ENCODE results near the gene USP6NL.
A peak's percentile ranks its signal among the peaks of the same experiment; 100 is the strongest.

USP6NL gene

DNA sequence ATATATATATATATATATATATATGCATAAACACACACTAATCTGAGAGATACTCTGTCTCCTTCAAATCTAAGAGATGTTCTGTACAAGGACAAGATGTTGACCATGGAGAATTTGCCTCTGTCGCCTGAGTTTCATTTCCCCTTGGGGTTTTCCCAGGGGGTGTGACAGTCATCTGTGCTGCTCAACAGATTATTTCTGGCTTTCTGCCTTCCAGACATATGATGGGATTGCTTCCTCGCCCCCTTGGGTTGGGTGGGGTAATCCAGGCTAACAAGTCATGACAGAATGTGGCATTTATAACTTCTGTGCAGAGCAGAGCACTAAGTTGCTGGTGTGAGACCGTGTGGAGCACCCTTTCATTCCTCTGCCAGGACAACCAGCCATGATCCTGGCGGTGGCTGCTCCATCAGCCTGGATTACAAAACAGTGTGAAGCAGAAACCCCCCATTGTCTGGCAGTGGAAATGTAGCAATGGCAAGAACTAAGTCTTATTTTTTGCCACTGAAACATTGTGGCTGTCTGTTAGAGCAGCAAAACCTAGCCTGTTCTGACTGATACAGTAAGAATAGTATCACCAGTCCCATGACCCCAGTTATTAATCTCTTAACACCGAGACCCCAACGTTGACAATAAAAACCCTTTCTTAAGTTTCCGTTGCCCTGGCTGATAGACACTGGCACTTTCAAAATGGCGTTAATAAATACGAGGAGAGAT, 13.7 kb upstream of the USP6NL start:
- H3K4me3 ChIP-seq (ENCODE audit: low read depth in 1 of 2, low read length in 2 of 2): no peak overlapping the region
- H3K27ac ChIP-seq (ENCODE audit: low read depth, low read length): no peak overlapping the region
- H3K27me3 ChIP-seq (ENCODE audit: control insufficient read depth in 1 of 2, insufficient read depth in 2 of 2, low read length in 2 of 2): no peaks in the 10 kb centered on the region
- no peaks in the 10 kb centered on the region for H3K4me1 ChIP-seq (ENCODE audit: control insufficient read depth in 1 of 2, insufficient read depth in 2 of 2, low read length in 2 of 2)
- no peaks in the 10 kb centered on the region for H3K36me3 ChIP-seq (ENCODE audit: control insufficient read depth in 1 of 2, insufficient read depth in 2 of 2, low read length in 2 of 2)
- no peak overlapping the region for H3K9ac ChIP-seq (ENCODE audit: low read depth in 1 of 2, low read length in 2 of 2)
- no peaks in the 10 kb centered on the region for H3K9me3 ChIP-seq (ENCODE audit: control insufficient read depth in 1 of 2, low read length in 2 of 2)

DNA sequence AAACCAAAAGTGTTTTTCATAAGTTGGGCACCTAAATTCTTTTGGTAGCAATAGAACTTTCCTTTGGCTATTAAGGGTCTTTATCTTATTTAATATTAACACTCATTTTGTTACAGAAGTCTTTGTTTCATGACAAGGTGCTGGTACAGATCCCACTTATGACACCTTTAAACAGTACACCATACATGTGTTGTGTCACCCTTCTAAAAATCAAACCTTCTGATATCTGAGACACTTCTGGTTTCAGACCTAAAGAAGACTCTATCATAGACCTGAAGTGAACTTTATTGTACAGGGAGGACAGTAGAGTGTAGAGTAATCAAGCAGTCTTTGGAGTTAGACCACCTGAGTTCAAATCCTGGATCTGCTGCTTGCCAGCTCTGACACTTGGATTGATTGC, 5.8 kb upstream of the USP6NL start:
- H3K36me3 ChIP-seq (ENCODE audit: control insufficient read depth in 1 of 2, insufficient read depth in 2 of 2, low read length in 2 of 2): no peaks in the 10 kb centered on the region
- H3K9me3 ChIP-seq (ENCODE audit: control insufficient read depth in 1 of 2, low read length in 2 of 2): peaks cover 0 to 3% of the 10 kb centered on the region in 2 donors
- H3K27me3 ChIP-seq (ENCODE audit: control insufficient read depth in 1 of 2, insufficient read depth in 2 of 2, low read length in 2 of 2): no peaks in the 10 kb centered on the region
- H3K27ac ChIP-seq (ENCODE audit: low read depth, low read length): no peak overlapping the region
- no peak overlapping the region for H3K9ac ChIP-seq (ENCODE audit: low read depth in 1 of 2, low read length in 2 of 2)
- no peak overlapping the region for H3K4me3 ChIP-seq (ENCODE audit: low read depth in 1 of 2, low read length in 2 of 2)
- H3K4me1 ChIP-seq (ENCODE audit: control insufficient read depth in 1 of 2, insufficient read depth in 2 of 2, low read length in 2 of 2): peaks cover 0 to 3% of the 10 kb centered on the region in 2 donors

GRCh38 chr10:11616021-11616420, 4.6 kb upstream of the USP6NL start:
- H3K4me3 ChIP-seq (ENCODE audit: low read depth in 1 of 2, low read length in 2 of 2): no peak overlapping the region
- no peaks in the 10 kb centered on the region for H3K27me3 ChIP-seq (ENCODE audit: control insufficient read depth in 1 of 2, insufficient read depth in 2 of 2, low read length in 2 of 2)

GRCh38 chr10:11615396-11615795, 3.9 kb upstream of the USP6NL start:
- Histone ChIP-seq H3K9ac (ENCODE audit: low read depth in 1 of 2, low read length in 2 of 2) (no peak overlapping the region), H3K36me3 (ENCODE audit: control insufficient read depth in 1 of 2, insufficient read depth in 2 of 2, low read length in 2 of 2) (no peaks in the 10 kb centered on the region), H3K27me3 (ENCODE audit: control insufficient read depth in 1 of 2, insufficient read depth in 2 of 2, low read length in 2 of 2) (no peaks in the 10 kb centered on the region), H3K27ac (ENCODE audit: low read depth, low read length) (no peak overlapping the region), H3K4me3 (ENCODE audit: low read depth in 1 of 2, low read length in 2 of 2) (no peak overlapping the region), H3K4me1 (ENCODE audit: control insufficient read depth in 1 of 2, insufficient read depth in 2 of 2, low read length in 2 of 2) (peaks cover 4 to 6% of the 10 kb centered on the region in 2 donors), H3K9me3 (ENCODE audit: control insufficient read depth in 1 of 2, low read length in 2 of 2) (peaks cover 0 to 3% of the 10 kb centered on the region in 2 donors)

More at GRCh38 chr10:11616021-11616420, 4.6 kb upstream of the USP6NL start:
- H3K9ac ChIP-seq (ENCODE audit: low read depth in 1 of 2, low read length in 2 of 2): no peak overlapping the region
- H3K4me1 ChIP-seq (ENCODE audit: control insufficient read depth in 1 of 2, insufficient read depth in 2 of 2, low read length in 2 of 2): peaks cover 4 to 6% of the 10 kb centered on the region in 2 donors
- H3K27ac ChIP-seq (ENCODE audit: low read depth, low read length): no peak overlapping the region
- peaks cover 0 to 3% of the 10 kb centered on the region in 2 donors for H3K9me3 ChIP-seq (ENCODE audit: control insufficient read depth in 1 of 2, low read length in 2 of 2)
- no peaks in the 10 kb centered on the region for H3K36me3 ChIP-seq (ENCODE audit: control insufficient read depth in 1 of 2, insufficient read depth in 2 of 2, low read length in 2 of 2)

GRCh38 chr10:11612021-11613001, 861 bp upstream of the USP6NL start:
- peak overlapping the region; percentile 54 for H3K27ac ChIP-seq (ENCODE audit: low read depth, low read length)
- H3K4me1 ChIP-seq (ENCODE audit: control insufficient read depth in 1 of 2, insufficient read depth in 2 of 2, low read length in 2 of 2): peaks cover 10 to 23% of the 10 kb centered on the region in 2 donors
- H3K27me3 ChIP-seq (ENCODE audit: control insufficient read depth in 1 of 2, insufficient read depth in 2 of 2, low read length in 2 of 2): no peaks in the 10 kb centered on the region
- H3K9me3 ChIP-seq (ENCODE audit: control insufficient read depth in 1 of 2, low read length in 2 of 2): peaks cover 0 to under 1% of the 10 kb centered on the region in 2 donors
- peak overlapping the region; percentile 83 to 92 for H3K4me3 ChIP-seq (ENCODE audit: low read depth in 1 of 2, low read length in 2 of 2)
- H3K36me3 ChIP-seq (ENCODE audit: control insufficient read depth in 1 of 2, insufficient read depth in 2 of 2, low read length in 2 of 2): no peaks in the 10 kb centered on the region
- H3K9ac ChIP-seq (ENCODE audit: low read depth in 1 of 2, low read length in 2 of 2): peak overlapping the region; percentile 77 to 84

GRCh38 chr10:11610826-11611247, 613 bp downstream of the USP6NL start:
- no peaks in the 10 kb centered on the region for H3K36me3 ChIP-seq (ENCODE audit: control insufficient read depth in 1 of 2, insufficient read depth in 2 of 2, low read length in 2 of 2)
- H3K9ac ChIP-seq (ENCODE audit: low read depth in 1 of 2, low read length in 2 of 2): peak overlapping the region; percentile 75 to 78
- H3K27me3 ChIP-seq (ENCODE audit: control insufficient read depth in 1 of 2, insufficient read depth in 2 of 2, low read length in 2 of 2): no peaks in the 10 kb centered on the region
- H3K4me3 ChIP-seq (ENCODE audit: low read depth in 1 of 2, low read length in 2 of 2): peak overlapping the region; percentile 92 to 99
- peak overlapping the region; percentile 67 for H3K27ac ChIP-seq (ENCODE audit: low read depth, low read length)
- H3K9me3 ChIP-seq (ENCODE audit: control insufficient read depth in 1 of 2, low read length in 2 of 2): no peaks in the 10 kb centered on the region
- H3K4me1 ChIP-seq (ENCODE audit: control insufficient read depth in 1 of 2, insufficient read depth in 2 of 2, low read length in 2 of 2): peaks cover 10 to 23% of the 10 kb centered on the region in 2 donors

DNA sequence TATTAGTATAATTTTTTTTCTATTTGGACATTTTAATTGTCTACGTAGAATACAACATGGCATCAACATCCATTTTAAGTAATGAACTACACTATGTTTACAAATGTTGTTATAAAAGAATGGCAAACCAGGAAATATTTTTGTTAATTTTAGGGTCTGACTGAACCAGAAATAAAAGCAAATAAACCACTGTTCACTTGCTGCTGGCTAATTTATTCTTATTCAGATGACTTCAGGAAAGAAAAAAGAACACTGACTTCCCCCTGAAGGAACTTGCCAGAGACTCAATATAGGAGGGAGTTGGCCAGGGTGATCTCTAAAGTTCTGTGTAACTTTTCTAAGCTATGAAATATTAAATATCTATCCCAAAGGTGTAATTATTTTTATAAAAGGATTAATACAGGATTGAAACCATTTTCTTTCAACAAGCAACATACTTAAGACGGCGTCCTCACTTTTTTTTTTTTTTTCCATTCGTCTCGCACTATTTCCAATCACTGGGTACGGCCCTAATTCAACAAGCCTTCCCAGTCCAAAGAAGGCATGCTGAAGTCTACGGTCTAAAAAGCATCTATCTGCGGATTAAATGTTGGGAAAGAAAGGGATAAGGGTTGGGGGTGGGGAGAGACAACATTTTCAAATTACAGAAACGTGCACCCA, 1.2 kb downstream of the USP6NL start:
- Histone ChIP-seq H3K9me3 (ENCODE audit: control insufficient read depth in 1 of 2, low read length in 2 of 2) (no peaks in the 10 kb centered on the region), H3K4me1 (ENCODE audit: control insufficient read depth in 1 of 2, insufficient read depth in 2 of 2, low read length in 2 of 2) (peaks cover 10 to 24% of the 10 kb centered on the region in 2 donors), H3K4me3 (ENCODE audit: low read depth in 1 of 2, low read length in 2 of 2) (peak overlapping the region; percentile 92 to 99), H3K9ac (ENCODE audit: low read depth in 1 of 2, low read length in 2 of 2) (peak overlapping the region; percentile 75 to 78), H3K27me3 (ENCODE audit: control insufficient read depth in 1 of 2, insufficient read depth in 2 of 2, low read length in 2 of 2) (no peaks in the 10 kb centered on the region), H3K36me3 (ENCODE audit: control insufficient read depth in 1 of 2, insufficient read depth in 2 of 2, low read length in 2 of 2) (no peaks in the 10 kb centered on the region), H3K27ac (ENCODE audit: low read depth, low read length) (peak overlapping the region; percentile 67)

DNA sequence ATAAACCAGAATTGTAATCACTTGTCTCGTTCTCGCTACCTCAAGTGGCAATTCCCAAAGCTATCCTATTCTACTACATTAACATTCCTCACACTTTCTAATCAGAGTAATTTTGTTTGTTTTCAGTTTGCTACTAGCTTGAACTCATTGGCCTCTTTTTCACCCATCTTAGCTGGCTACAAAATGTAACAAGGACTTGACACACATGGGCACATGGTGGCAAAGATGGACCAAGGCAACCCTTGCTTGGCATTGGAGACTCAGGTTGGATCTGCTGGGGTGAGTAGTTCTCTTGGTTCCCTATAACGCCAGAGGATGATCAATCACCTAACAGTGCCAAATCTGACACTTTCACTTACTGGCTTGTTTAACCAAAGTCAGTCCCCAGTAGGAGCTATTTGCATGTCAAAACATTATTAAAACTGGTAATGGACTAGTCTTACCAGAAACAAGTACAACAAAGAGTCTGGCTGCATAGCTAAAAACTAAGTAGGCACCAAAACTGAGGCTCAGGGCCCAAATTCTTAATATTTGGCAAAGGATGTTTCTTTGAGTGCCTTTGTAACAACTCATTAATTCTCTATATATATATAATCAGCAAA, 1.9 kb downstream of the USP6NL start:
- Histone ChIP-seq H3K9me3 (ENCODE audit: control insufficient read depth in 1 of 2, low read length in 2 of 2) (no peaks in the 10 kb centered on the region), H3K9ac (ENCODE audit: low read depth in 1 of 2, low read length in 2 of 2) (no peak overlapping the region), H3K27ac (ENCODE audit: low read depth, low read length) (no peak overlapping the region)

DNA sequence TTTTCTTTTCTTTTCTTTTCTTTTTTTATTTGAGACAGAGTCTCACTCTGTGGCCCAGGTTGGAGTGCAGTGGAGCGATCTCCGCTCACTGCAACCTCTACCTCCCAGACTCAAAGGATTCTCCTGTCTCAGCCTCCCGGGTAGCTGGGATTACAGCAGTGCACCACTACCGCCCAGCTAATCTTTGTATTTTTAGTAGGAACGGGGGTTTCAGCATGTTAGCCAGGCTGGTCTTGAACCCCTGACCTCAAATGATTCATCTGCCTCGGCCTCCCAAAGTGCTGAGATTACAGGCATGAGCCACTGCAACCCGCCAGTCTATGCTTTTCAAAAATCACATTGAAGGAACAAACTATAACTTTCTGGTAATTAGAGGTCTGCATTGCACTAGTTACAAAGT, 2.4 kb downstream of the USP6NL start:
- Histone ChIP-seq H3K9ac (ENCODE audit: low read depth in 1 of 2, low read length in 2 of 2) (no peak overlapping the region), H3K4me1 (ENCODE audit: control insufficient read depth in 1 of 2, insufficient read depth in 2 of 2, low read length in 2 of 2) (peaks cover 10 to 34% of the 10 kb centered on the region in 2 donors), H3K36me3 (ENCODE audit: control insufficient read depth in 1 of 2, insufficient read depth in 2 of 2, low read length in 2 of 2) (no peaks in the 10 kb centered on the region), H3K27me3 (ENCODE audit: control insufficient read depth in 1 of 2, insufficient read depth in 2 of 2, low read length in 2 of 2) (no peaks in the 10 kb centered on the region), H3K4me3 (ENCODE audit: low read depth in 1 of 2, low read length in 2 of 2) (peak overlapping the region in 1 of 2 donors; percentile 6), H3K27ac (ENCODE audit: low read depth, low read length) (no peak overlapping the region), H3K9me3 (ENCODE audit: control insufficient read depth in 1 of 2, low read length in 2 of 2) (no peaks in the 10 kb centered on the region)

More for the DNA sequence above, 1.9 kb downstream of the USP6NL start:
- Histone ChIP-seq H3K4me1 (ENCODE audit: control insufficient read depth in 1 of 2, insufficient read depth in 2 of 2, low read length in 2 of 2) (peaks cover 10 to 29% of the 10 kb centered on the region in 2 donors), H3K27me3 (ENCODE audit: control insufficient read depth in 1 of 2, insufficient read depth in 2 of 2, low read length in 2 of 2) (no peaks in the 10 kb centered on the region), H3K4me3 (ENCODE audit: low read depth in 1 of 2, low read length in 2 of 2) (peak overlapping the region; percentile 0 to 57), H3K36me3 (ENCODE audit: control insufficient read depth in 1 of 2, insufficient read depth in 2 of 2, low read length in 2 of 2) (no peaks in the 10 kb centered on the region)
